Gastroesophageal sphincter (tissue), 4 donors: ENCODE data around the gene TTC32. TPM values are rescaled to one million over a fixed set of nuclear protein-coding genes. Genes with fewer than 3 reads are reported as not detected.

Experiments used
- ATAC-seq: fragments of 150-250 bp; one replicate; pipeline ENCODE4 v1.9.1; 2016; ENCODE audit warnings: mild to moderate bottlenecking, moderate library complexity
- H3K27ac ChIP-seq, 4 donors: fragments of 200-600 bp; sonication (generic) in 3 of 4; 1 replicate in 3 of 4; 2 replicates in 1 of 4; pipeline ENCODE4 v1.5.1; 2016 to 2019
- H3K27me3 ChIP-seq: fragments of 200-600 bp; sonication (generic); one replicate; pipeline ENCODE4 v1.5.1; 2019
- H3K36me3 ChIP-seq, 2 donors: fragments of 200-600 bp; sonication (generic); one replicate each; pipeline ENCODE4 v1.5.1; 2019; ENCODE audit warnings: control low read depth in 1 of 2
- H3K4me1 ChIP-seq, 3 donors: fragments of 200-600 bp; sonication (generic); 1 replicate in 2 of 3; 2 replicates in 1 of 3; pipeline ENCODE4 v1.5.1; 2016 to 2019; ENCODE audit warnings: control low read depth in 2 of 3
- H3K4me3 ChIP-seq, 2 donors: fragments of 200-600 bp; sonication (generic); one replicate each; pipeline ENCODE4 v1.5.1; 2019; ENCODE audit warnings: mild to moderate bottlenecking in 1 of 2, moderate library complexity in 1 of 2
- H3K9me3 ChIP-seq, 3 donors: fragments of 200-600 bp; sonication (generic); one replicate each; pipeline ENCODE4 v1.5.1; 2017 to 2019; ENCODE audit warnings: control low read depth in 2 of 3
- CTCF ChIP-seq, 4 experiments: fragments of 200-600 bp in 2 of 4; fragments of 450-650 bp in 2 of 4; sonication (generic) in 1 of 4; IDR thresholded peaks; one replicate each; pipeline ENCODE4 v1.5.1; 2017 to 2019; ENCODE audit warnings: antibody characterized with exemption in 4 of 4, mild to moderate bottlenecking in 2 of 4, moderate library complexity in 2 of 4
- EP300 ChIP-seq: sonication (generic); formaldehyde crosslinking; IDR thresholded peaks from one replicate; pipeline ENCODE4 v1.6.1; 2017; ENCODE audit warnings: antibody characterized with exemption, mild to moderate bottlenecking
- POLR2A ChIP-seq, 2 donors: fragments of 450-650 bp; IDR thresholded peaks; one replicate each; pipeline ENCODE4 v1.6.1; 2017; ENCODE audit warnings: antibody characterized with exemption in 2 of 2, mild to moderate bottlenecking in 2 of 2, moderate library complexity in 1 of 2
- POLR2AphosphoS5 ChIP-seq: sonication (generic); formaldehyde crosslinking; IDR thresholded peaks from one replicate; pipeline ENCODE4 v1.6.1; 2017; ENCODE audit warnings: antibody characterized with exemption
- WGBS, 2 donors: methylation state at CpG; one replicate each; pipeline ENCODE4 v1.1.5; 2018; ENCODE audit warnings: low coverage in 1 of 2; 5-methylcytosine and 5-hydroxymethylcytosine counted together
- total RNA-seq, 4 donors: library from RNA; depleted of rRNA; stranded (reverse); fragments of >200 nt; gene quantifications; one replicate each; pipeline ENCODE4 v1.1.0, GENCODE V29; 2016

Gene TTC32
- total RNA-seq, 4 donors from 2014 or later, result 17.1 to 37.5 (median 17.9) TPM

GRCh38 chr2:19851116-19851695, 50.6 kb downstream of the TTC32 start:
- 70% methylated on average over 2 of the region's 7 CpGs; no CpG with 5 or more reads in 1 of the 2 donors for WGBS, 2 donors
- no peak overlapping the region for H3K4me3 ChIP-seq
- no peaks in the 10 kb centered on the region for H3K27me3 ChIP-seq
- no peak overlapping the region for H3K27ac ChIP-seq
- no peaks in the 10 kb centered on the region for H3K9me3 ChIP-seq
- no peak for TF ChIP-seq POLR2AphosphoS5
- no peak for ATAC-seq
- H3K4me1 ChIP-seq, result peaks cover 0 to 15% (median 0%) of the 10 kb centered on the region in 3 donors
- H3K36me3 ChIP-seq, result no peaks in the 10 kb centered on the region

- Histone ChIP-seq H3K9me3 (no peaks in the 10 kb centered on the region), H3K27ac (no peak overlapping the region), H3K27me3 (no peaks in the 10 kb centered on the region), H3K36me3 (no peaks in the 10 kb centered on the region), H3K4me3 (no peak overlapping the region), H3K4me1 (peaks cover 0 to 6% (median 0%) of the 10 kb centered on the region in 3 donors)
- no peak for TF ChIP-seq POLR2AphosphoS5
- TF ChIP-seq EP300, result no peak
- no peak for TF ChIP-seq CTCF (IDR thresholded peaks at IDR 0.05)
- TF ChIP-seq POLR2A (IDR thresholded peaks at IDR 0.05), result no peak
- no peak for ATAC-seq
- 83 to 90% methylated on average over 6 to 7 of the region's 14 CpGs for WGBS, 2 donors
Measured at GRCh38 chr2:19850056-19851050, 51.4 kb downstream of the TTC32 start.

DNA sequence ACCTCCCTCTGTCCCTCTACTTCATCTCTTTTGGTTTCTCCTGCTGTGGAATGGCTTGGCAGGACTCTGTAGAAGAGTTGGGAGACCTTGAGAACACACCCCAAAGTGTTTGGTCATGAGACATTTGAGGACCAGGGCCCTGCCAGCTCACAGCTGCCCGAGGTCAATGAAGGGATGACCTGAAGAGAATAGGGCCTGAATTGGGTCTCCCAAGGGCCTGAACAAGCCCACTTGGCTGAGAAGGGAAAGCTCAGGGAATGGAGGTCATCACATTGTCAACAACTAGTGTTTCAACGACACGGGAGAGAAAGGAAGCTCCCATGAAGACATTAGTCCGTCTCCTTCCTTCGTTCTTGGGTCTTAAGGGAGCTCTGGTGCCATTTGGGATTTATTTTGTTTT, 52.8 kb downstream of the TTC32 start:
- no peak overlapping the region for H3K4me3 ChIP-seq
- WGBS, 2 donors, result 81 to 97% methylated on average over 4 of the region's 5 CpGs
- H3K36me3 ChIP-seq, result no peaks in the 10 kb centered on the region
- no peaks in the 10 kb centered on the region for H3K4me1 ChIP-seq
- ATAC-seq, result no peak
- no peaks in the 10 kb centered on the region for H3K9me3 ChIP-seq
- no peak for TF ChIP-seq EP300
- TF ChIP-seq CTCF (IDR thresholded peaks at IDR 0.05), result no peak
- no peak for TF ChIP-seq POLR2A (IDR thresholded peaks at IDR 0.05)
- TF ChIP-seq POLR2AphosphoS5, result no peak
- no peak overlapping the region for H3K27ac ChIP-seq
- H3K27me3 ChIP-seq, result no peaks in the 10 kb centered on the region

DNA sequence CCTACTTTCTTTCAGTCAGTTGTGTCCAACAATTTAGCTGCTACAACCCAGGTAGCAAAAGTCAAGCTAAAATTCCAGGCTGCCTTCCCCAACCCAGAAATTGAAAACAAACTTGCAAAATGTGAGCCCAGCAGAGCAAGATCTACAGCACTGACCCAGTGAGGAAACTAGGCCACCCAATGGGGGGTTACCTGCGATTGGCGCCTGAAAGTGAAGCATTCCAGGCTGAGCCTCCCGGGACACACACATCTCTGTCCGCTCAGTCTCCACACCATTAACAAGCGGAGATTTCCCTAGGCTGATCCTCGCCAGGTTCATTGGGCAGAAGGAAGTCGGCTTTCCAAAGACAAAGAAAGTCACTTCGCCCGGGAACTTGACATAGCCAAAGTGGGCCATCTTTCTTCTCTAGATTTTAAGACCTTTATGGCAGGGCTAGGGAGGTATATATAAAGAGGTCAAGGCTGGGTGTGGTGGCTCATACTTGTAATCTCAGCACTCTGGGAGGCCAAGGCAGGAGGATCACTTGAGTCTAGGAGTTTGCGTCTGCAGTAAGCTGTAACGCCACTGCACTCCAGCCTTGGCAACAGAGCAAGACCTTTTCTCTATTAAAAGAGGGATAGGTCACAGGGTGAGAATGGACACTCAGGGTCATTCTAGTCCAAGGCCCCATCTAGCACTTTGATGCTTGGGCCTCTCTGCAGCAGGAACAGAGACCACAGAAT, 53.6 kb downstream of the TTC32 start:
- WGBS, 2 donors, result 97 to 100% methylated on average over 4 to 7 of the region's 11 CpGs
- Histone ChIP-seq H3K4me3 (no peak overlapping the region), H3K27ac (no peak overlapping the region), H3K9me3 (no peaks in the 10 kb centered on the region), H3K36me3 (no peaks in the 10 kb centered on the region), H3K27me3 (no peaks in the 10 kb centered on the region), H3K4me1 (no peaks in the 10 kb centered on the region)
- no peak for ATAC-seq
- TF ChIP-seq EP300, result no peak
- TF ChIP-seq CTCF (IDR thresholded peaks at IDR 0.05), result no peak
- no peak for TF ChIP-seq POLR2A (IDR thresholded peaks at IDR 0.05)
- TF ChIP-seq POLR2AphosphoS5, result no peak

- WGBS, 2 donors, result 100% methylated on average over 1 of the region's 4 CpGs; no CpG with 5 or more reads in 1 of the 2 donors
- Histone ChIP-seq H3K4me1 (no peaks in the 10 kb centered on the region), H3K27me3 (no peaks in the 10 kb centered on the region), H3K36me3 (no peaks in the 10 kb centered on the region), H3K9me3 (no peaks in the 10 kb centered on the region), H3K27ac (no peak overlapping the region), H3K4me3 (no peak overlapping the region)
- ATAC-seq, result no peak
- TF ChIP-seq CTCF (IDR thresholded peaks at IDR 0.05) (no peak), EP300 (no peak), POLR2AphosphoS5 (no peak), POLR2A (IDR thresholded peaks at IDR 0.05) (no peak)
Measured at GRCh38 chr2:19847486-19847885, 54.3 kb downstream of the TTC32 start.
